Peyer's patch (tissue), 4 donors: ENCODE data around the gene UGT1A8.
"Not testable (repeated sequence)": the region's sequence is repeated elsewhere in the genome, so short reads cannot be mapped to it uniquely, and the experiment has no call there.

Source experiments
- CTCF ChIP-seq, 6 experiments: fragments of 450-650 bp in 4 of 6; fragments of 200-600 bp in 2 of 6; sonication (generic) in 1 of 6; IDR thresholded peaks; one replicate each; pipeline ENCODE4 v1.5.1; 2017 to 2019; ENCODE audit warnings: antibody characterized with exemption in 6 of 6, mild to moderate bottlenecking in 3 of 6, moderate library complexity in 1 of 6
- POLR2A ChIP-seq, 2 donors: fragments of 450-650 bp; IDR thresholded peaks; one replicate each; pipeline ENCODE4 v1.5.1; 2017; ENCODE audit warnings: antibody characterized with exemption in 2 of 2, mild to moderate bottlenecking in 2 of 2, moderate library complexity in 2 of 2

DNA sequence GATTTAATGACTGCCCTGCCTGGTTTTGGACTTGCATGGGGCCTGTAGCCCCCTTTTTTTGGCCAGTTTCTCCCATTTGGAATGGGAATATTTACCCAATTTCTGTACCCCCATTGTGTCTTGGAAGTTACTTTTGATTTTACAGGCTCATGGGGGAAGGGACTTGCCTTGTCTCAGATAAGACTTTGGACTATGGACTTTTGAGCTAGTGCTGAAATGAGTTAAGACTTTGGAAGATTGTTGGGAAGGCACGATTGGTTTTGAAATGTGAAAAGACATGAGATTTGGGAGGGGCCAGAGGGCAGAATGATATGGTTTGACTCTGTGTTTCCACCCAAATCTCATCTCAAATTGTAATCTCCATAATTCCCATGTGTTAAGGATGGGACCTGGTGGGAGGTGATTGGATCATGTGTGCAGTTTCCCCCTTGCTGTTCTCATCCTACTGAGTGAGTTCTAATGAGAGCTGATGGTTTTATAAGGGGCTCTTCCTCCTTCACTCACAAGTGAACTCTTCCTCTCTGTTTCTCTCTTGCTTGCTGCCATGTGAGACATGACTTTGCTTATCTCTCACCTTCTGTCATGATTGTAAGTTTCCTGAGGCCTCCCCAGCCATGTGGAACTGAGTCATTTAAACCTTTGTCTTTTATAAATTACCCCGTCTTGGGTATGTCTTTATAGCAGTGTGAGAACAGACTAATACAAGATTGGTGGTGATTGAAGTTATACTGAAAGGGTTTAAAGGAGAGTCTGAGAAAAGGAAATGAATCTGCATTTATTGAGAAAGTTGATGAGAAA, 134.0 kb downstream of the UGT1A8 start:
- not testable (repeated sequence) for TF ChIP-seq POLR2A, CTCF (IDR thresholded peaks at IDR 0.05)
